ENCODE data around the gene CPPED1. TPM values are rescaled to one million over a fixed set of nuclear protein-coding genes. Genes with fewer than 3 reads are reported as not detected.
"Not testable (repeated sequence)": the region's sequence is repeated elsewhere in the genome, so short reads cannot be mapped to it uniquely, and the experiment has no call there.

The CPPED1 gene
- total RNA-seq, 4 donors from 2014 or later, result 4.1 to 17.3 (median 12.7) TPM

DNA sequence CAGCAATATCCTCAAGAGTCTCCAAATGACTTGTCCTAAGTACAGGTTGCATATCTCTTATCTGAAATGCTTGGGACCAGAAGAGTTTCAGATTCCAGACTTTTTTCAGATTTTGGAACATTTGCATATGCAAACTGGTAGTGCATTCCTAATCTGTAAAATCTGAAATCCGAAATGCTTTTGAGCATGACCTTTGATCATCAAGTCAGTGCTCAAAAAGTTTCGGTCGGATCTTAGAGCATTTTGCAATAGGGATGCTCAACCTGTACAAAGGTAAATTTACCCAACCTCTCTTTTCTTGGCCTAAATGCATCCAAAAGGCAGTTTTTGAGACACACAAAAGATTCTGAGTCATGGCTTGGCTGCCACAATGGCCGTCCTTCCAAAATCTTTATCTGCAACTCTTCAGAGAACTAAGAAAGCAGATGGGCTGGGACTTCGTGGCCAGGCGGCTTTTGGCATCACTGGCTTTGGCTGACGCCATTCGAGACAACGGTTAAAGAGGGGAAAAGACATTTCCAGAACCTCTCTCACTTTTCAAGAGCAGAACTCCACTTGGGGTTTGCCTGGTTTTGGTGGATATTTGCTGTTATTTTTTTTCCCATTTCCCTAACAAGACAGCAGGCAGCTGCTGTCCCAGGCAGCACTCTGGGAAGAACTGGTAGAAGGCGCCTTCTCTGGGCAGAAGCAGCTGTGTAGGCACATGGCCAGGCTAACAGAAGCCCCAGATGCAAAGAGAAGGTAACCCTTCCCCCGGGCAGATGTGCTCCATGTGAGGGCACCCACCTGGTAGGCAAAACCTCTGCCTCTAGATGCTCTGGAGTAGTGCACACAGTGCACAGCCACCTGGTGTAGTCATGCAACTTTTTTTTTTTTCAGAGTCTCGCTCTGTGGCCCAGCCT lies 8.9 kb downstream of the CPPED1 start:
- in situ Hi-C loops (cut with MboI; ENCODE audit: low pct_ligation_motif_present in 1 of 4, low pct_unique_long_range_greater_than_20kb in 1 of 4, low sequenced_read_pairs in 3 of 4), result no loop called here
- Histone ChIP-seq H3K9me3 (no peaks in the 10 kb centered on the region), H3K4me1 (no peaks in the 10 kb centered on the region), H3K27me3 (no peaks in the 10 kb centered on the region), H3K4me3 (no peak overlapping the region), H3K27ac (no peak overlapping the region), H3K36me3 (no peaks in the 10 kb centered on the region)
- no peak for TF ChIP-seq EP300 (IDR thresholded peaks at IDR 0.05; ENCODE audit: low read depth)
- TF ChIP-seq, protein P1, sequence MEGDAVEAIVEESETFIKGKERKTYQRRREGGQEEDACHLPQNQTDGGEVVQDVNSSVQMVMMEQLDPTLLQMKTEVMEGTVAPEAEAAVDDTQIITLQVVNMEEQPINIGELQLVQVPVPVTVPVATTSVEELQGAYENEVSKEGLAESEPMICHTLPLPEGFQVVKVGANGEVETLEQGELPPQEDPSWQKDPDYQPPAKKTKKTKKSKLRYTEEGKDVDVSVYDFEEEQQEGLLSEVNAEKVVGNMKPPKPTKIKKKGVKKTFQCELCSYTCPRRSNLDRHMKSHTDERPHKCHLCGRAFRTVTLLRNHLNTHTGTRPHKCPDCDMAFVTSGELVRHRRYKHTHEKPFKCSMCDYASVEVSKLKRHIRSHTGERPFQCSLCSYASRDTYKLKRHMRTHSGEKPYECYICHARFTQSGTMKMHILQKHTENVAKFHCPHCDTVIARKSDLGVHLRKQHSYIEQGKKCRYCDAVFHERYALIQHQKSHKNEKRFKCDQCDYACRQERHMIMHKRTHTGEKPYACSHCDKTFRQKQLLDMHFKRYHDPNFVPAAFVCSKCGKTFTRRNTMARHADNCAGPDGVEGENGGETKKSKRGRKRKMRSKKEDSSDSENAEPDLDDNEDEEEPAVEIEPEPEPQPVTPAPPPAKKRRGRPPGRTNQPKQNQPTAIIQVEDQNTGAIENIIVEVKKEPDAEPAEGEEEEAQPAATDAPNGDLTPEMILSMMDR (IDR thresholded peaks at IDR 0.05), result no peak
- no peak for TF ChIP-seq POLR2A (IDR thresholded peaks at IDR 0.05)
- no peak for TF ChIP-seq POLR2AphosphoS5 (IDR thresholded peaks at IDR 0.05)
- intact Hi-C loops (cut with DNase I; ENCODE audit: low total_unique reads), result no loop called here
- WGBS, 2 donors (ENCODE audit: low coverage in 1 of 2), result 82 to 86% methylated on average over 9 to 12 of the region's 12 CpGs
- DNase-seq, result no peak

DNA sequence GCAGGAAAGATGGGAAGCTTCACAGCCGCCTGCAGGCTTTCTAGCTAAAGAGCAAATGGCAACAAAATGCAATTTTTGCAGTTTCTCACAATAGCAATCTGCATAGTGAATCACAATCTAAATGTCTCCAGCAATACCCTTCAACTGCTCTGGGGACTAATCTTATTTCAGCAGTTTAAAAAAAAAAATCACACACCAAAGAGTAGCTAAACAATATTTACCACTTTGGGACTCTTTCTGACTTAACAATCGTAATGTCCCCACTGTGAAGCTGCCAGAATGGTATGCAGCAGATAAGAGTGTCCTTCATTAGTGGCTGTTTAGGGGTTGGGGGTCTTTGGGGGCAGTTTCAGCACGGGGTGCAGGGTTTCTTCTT lies 9.8 kb downstream of the CPPED1 start:
- no peak overlapping the region for H3K4me3 ChIP-seq
- in situ Hi-C loops (cut with MboI; ENCODE audit: low pct_ligation_motif_present in 1 of 4, low pct_unique_long_range_greater_than_20kb in 1 of 4, low sequenced_read_pairs in 3 of 4) (no loop called here), intact Hi-C loops (cut with DNase I; ENCODE audit: low total_unique reads) (no loop called here)
- DNase-seq, result no peak
- no peaks in the 10 kb centered on the region for H3K4me1 ChIP-seq
- 75 to 90% methylated on average over 1 to 3 of the region's 3 CpGs for WGBS, 2 donors (ENCODE audit: low coverage in 1 of 2)
- H3K36me3 ChIP-seq, result no peaks in the 10 kb centered on the region
- H3K9me3 ChIP-seq, result no peaks in the 10 kb centered on the region
- TF ChIP-seq, protein P1 (IDR thresholded peaks at IDR 0.05), result no peak
- TF ChIP-seq POLR2AphosphoS5 (IDR thresholded peaks at IDR 0.05), result no peak
- TF ChIP-seq POLR2A (IDR thresholded peaks at IDR 0.05), result no peak
- H3K27ac ChIP-seq, result no peak overlapping the region
- H3K27me3 ChIP-seq, result no peaks in the 10 kb centered on the region

DNA sequence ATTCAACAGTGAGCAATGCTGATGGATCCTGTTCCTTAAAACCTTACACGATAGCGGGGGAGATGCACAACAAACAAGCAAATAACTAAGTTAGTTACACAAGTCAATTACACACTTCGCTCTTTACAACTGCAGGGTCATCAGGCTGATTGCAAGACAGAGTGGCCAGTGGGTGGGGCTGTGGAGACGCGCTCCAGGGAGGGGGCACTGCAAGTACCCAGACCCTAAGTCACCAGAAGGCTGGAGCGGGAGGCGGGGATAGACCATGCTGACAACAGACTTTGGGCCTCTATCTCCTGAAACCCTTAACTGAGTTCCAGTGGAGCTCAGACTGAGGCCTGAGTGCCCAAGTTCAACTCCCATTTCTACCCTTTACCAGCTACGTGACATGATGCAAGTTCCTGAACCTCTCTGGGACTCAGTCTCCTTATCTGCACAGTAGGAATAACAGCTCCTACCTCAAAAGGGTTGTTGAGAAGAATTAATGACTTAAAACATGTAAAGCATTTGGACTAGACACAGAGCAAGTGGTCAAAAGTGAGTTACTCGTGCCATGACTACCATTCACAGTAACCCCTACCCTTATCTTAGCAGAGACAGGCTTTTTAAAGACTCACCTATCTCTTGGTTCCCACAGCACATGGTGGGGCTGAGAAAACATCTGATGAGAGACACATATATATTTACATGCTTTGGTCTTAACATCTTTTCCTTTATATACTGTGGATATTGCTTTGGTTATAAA lies 10.4 kb downstream of the CPPED1 start:
- H3K9me3 ChIP-seq, result no peaks in the 10 kb centered on the region
- WGBS, 2 donors (ENCODE audit: low coverage in 1 of 2), result 89 to 91% methylated on average over 7 to 9 of the region's 9 CpGs
- no peaks in the 10 kb centered on the region for H3K27me3 ChIP-seq
- no peaks in the 10 kb centered on the region for H3K4me1 ChIP-seq
- in situ Hi-C loops (cut with MboI; ENCODE audit: low pct_ligation_motif_present in 1 of 4, low pct_unique_long_range_greater_than_20kb in 1 of 4, low sequenced_read_pairs in 3 of 4), result no loop called here
- no peak overlapping the region for H3K27ac ChIP-seq
- H3K4me3 ChIP-seq, result no peak overlapping the region
- no peaks in the 10 kb centered on the region for H3K36me3 ChIP-seq
- TF ChIP-seq, protein P1 (IDR thresholded peaks at IDR 0.05), result no peak
- intact Hi-C loops (cut with DNase I; ENCODE audit: low total_unique reads), result no loop called here
- DNase-seq, result no peak

DNA sequence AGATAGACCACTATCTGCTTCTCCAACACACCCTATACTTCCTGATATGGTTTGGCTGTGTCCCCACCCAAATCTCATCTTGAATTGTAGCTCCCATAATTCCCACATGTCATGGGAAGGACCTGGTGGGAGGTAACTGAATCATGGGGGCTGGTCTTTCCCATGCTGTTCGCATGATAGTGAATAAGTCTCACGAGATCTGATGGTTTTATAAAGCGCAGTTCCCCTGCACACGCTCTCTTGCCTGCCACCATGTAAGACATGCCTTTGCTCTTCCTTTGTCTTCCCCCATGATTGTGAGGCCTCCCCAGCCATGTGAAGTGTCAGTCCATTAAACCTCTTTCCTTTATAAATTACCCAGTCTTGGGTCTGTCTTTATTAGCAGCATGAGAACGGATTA lies 11.2 kb downstream of the CPPED1 start:
- H3K9me3 ChIP-seq; intact Hi-C loops (cut with DNase I; ENCODE audit: low total_unique reads); H3K27me3 ChIP-seq; H3K4me3 ChIP-seq; in situ Hi-C loops (cut with MboI; ENCODE audit: low pct_ligation_motif_present in 1 of 4, low pct_unique_long_range_greater_than_20kb in 1 of 4, low sequenced_read_pairs in 3 of 4); H3K27ac ChIP-seq; H3K4me1 ChIP-seq; H3K36me3 ChIP-seq; DNase-seq: not testable (repeated sequence)
- WGBS, 2 donors (ENCODE audit: low coverage in 1 of 2), result 92 to 93% methylated on average over 5 of the region's 5 CpGs

Data from transverse colon (tissue), 4 donors.